Esophagus muscularis mucosa (tissue), 4 donors: ENCODE measurements around the gene SIGLEC1. TPM values are rescaled to one million over a fixed set of nuclear protein-coding genes. Genes with fewer than 3 reads are reported as not detected.

ENCODE experiments used
- DNase-seq: peaks from one replicate; pipeline ENCODE4 v3.0.0-alpha.2; 2017; ENCODE audit errors: extremely low spot score
- H3K27ac ChIP-seq, 4 donors: fragments of 200-600 bp; sonication (generic); replicated peaks in 1 of 4; 1 replicate in 3 of 4; 2 replicates in 1 of 4; pipeline ENCODE4 v1.5.1; 2016 to 2019; ENCODE audit warnings: mild to moderate bottlenecking in 1 of 4
- H3K27me3 ChIP-seq, 4 donors: fragments of 200-600 bp; sonication (generic); one replicate each; pipeline versions ENCODE4 v1.5.1 to v1.6.0; 2016 to 2019
- H3K36me3 ChIP-seq, 4 donors: fragments of 200-600 bp; sonication (generic); one replicate each; pipeline ENCODE4 v1.5.1; 2016 to 2019
- H3K4me1 ChIP-seq, 4 donors: fragments of 200-600 bp; sonication (generic); one replicate each; pipeline ENCODE4 v1.5.1; 2016 to 2019
- H3K4me3 ChIP-seq, 4 donors: fragments of 200-600 bp; sonication (generic); 1 replicate in 2 of 4; 2 replicates in 2 of 4; pipeline ENCODE4 v1.5.1; 2016 to 2019; ENCODE audit warnings: mild to moderate bottlenecking in 4 of 4, moderate library complexity in 1 of 4
- H3K9me3 ChIP-seq, 4 donors: fragments of 200-600 bp; sonication (generic); 1 replicate in 3 of 4; 2 replicates in 1 of 4; pipeline ENCODE4 v1.5.1; 2016 to 2019
- EP300 ChIP-seq: sonication (generic); formaldehyde crosslinking; IDR thresholded peaks from one replicate; pipeline ENCODE4 v1.6.1; 2017; ENCODE audit warnings: antibody characterized with exemption
- POLR2A ChIP-seq: fragments of 450-650 bp; IDR thresholded peaks from one replicate; pipeline ENCODE4 v1.6.1; 2017; ENCODE audit warnings: antibody characterized with exemption, moderate library complexity, mild to moderate bottlenecking, low read depth
- POLR2AphosphoS5 ChIP-seq, 2 donors: sonication (generic); formaldehyde crosslinking; IDR thresholded peaks; one replicate each; pipeline ENCODE4 v1.6.1; 2017; ENCODE audit warnings: antibody characterized with exemption in 2 of 2
- WGBS: methylation state at CpG from one replicate; pipeline ENCODE4 v1.1.5; 2018; 5-methylcytosine and 5-hydroxymethylcytosine counted together
- intact Hi-C: fragments of 100-400 bp; cut with DNase I; formaldehyde crosslinking; loops from one replicate; pipeline ENCODE4 v1.15.1; 2023
- total RNA-seq, 4 donors: library from RNA; depleted of rRNA; stranded (reverse); fragments of >200 nt; gene quantifications; one replicate each; pipeline versions ENCODE4 v1.1.0 to v1.2.1, GENCODE V29; 2016
- TF ChIP-seq, protein P1 (sequence below), 3 experiments: fragments of 200-600 bp in 2 of 3; fragments of 450-650 bp in 1 of 3; sonication (generic) in 2 of 3; IDR thresholded peaks; one replicate each; pipeline ENCODE4 v1.5.1; 2017 to 2019; ENCODE audit warnings: antibody characterized with exemption in 3 of 3, mild to moderate bottlenecking in 2 of 3, moderate library complexity in 1 of 3

The SIGLEC1 gene
- total RNA-seq, 4 donors from 2014 or later = 13.1 to 18.7 (median 13.8) TPM

GRCh38 chr20:3711484-3711941 is 887 bp downstream of the SIGLEC1 start:
- Histone ChIP-seq H3K27me3 (no peaks in the 10 kb centered on the region), H3K27ac (no peak overlapping the region), H3K4me1 (peaks cover 11 to 15% (median 13%) of the 10 kb centered on the region in 4 donors), H3K9me3 (no peaks in the 10 kb centered on the region), H3K4me3 (peak overlapping the region in 3 of 4 donors; percentile 19 to 41 (median 26)), H3K36me3 (no peaks in the 10 kb centered on the region)
- intact Hi-C loops = no loop called here
- TF ChIP-seq POLR2A = no peak
- TF ChIP-seq EP300 = no peak
- TF ChIP-seq POLR2AphosphoS5 (IDR thresholded peaks at IDR 0.05) = no peak
- TF ChIP-seq, protein P1, sequence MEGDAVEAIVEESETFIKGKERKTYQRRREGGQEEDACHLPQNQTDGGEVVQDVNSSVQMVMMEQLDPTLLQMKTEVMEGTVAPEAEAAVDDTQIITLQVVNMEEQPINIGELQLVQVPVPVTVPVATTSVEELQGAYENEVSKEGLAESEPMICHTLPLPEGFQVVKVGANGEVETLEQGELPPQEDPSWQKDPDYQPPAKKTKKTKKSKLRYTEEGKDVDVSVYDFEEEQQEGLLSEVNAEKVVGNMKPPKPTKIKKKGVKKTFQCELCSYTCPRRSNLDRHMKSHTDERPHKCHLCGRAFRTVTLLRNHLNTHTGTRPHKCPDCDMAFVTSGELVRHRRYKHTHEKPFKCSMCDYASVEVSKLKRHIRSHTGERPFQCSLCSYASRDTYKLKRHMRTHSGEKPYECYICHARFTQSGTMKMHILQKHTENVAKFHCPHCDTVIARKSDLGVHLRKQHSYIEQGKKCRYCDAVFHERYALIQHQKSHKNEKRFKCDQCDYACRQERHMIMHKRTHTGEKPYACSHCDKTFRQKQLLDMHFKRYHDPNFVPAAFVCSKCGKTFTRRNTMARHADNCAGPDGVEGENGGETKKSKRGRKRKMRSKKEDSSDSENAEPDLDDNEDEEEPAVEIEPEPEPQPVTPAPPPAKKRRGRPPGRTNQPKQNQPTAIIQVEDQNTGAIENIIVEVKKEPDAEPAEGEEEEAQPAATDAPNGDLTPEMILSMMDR (IDR thresholded peaks at IDR 0.05) = no peak
- 69% methylated on average over 4 of the region's 4 CpGs for WGBS
- DNase-seq = no peak

DNA sequence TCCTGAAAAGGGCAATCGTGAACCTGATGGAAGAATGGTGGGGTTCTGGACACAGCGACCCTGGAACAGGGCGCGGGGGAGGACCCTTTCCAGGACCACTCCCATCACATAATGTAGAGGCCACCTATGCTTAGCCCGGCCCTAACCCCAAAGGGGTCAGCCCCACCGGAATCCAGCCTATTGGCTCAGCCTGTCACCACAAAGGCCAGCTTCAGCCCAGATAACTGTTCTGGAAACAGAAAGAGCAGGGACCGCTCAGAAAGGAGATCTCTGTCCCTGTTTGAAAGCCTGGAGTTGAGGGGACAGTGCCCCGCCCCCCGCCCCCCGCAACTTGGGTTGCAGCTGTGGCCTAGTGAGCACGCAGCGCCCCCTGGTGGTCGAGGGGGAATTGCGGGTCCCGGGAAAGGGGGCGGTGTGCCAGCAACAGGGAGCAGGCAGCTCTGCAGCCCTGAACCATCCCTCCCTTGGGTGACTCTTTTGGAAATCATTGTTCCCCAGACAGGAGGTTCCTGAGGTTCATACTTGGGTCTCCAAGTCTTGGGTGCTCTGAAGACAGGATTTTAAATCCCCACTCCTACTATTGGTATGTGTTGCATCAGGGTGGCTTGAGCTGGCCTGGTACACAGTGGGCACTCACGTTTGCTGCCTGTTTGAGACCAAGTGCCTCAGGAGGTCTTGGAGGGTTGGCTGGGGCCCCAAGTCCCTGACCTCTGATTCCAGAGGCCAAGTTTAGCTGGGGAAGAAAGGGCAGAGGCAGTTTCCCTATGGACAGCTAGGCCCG is 1.5 kb downstream of the SIGLEC1 start:
- intact Hi-C loops = loop anchor here (1.0 kb wide), 1 partner anchor 35 kb away; no protein-coding TSS in a partner anchor
- H3K27me3 ChIP-seq = no peaks in the 10 kb centered on the region
- peak overlapping the region in 3 of 4 donors; percentile 19 to 41 (median 26) for H3K4me3 ChIP-seq
- H3K9me3 ChIP-seq = no peaks in the 10 kb centered on the region
- 36% methylated on average over 16 of the region's 18 CpGs for WGBS
- peak overlapping the region in 2 of 4 donors; percentile 1 to 18 for H3K27ac ChIP-seq
- H3K4me1 ChIP-seq = peaks cover 11 to 15% (median 13%) of the 10 kb centered on the region in 4 donors
- no peaks in the 10 kb centered on the region for H3K36me3 ChIP-seq
- TF ChIP-seq POLR2AphosphoS5 (IDR thresholded peaks at IDR 0.05) (peak; percentile 47 to 61), EP300 (no peak), POLR2A (no peak)
- TF ChIP-seq, protein P1 (IDR thresholded peaks at IDR 0.05) = peak in 2 of 3 experiments; percentile 97 to 99
- DNase-seq = peak; percentile 95

DNA sequence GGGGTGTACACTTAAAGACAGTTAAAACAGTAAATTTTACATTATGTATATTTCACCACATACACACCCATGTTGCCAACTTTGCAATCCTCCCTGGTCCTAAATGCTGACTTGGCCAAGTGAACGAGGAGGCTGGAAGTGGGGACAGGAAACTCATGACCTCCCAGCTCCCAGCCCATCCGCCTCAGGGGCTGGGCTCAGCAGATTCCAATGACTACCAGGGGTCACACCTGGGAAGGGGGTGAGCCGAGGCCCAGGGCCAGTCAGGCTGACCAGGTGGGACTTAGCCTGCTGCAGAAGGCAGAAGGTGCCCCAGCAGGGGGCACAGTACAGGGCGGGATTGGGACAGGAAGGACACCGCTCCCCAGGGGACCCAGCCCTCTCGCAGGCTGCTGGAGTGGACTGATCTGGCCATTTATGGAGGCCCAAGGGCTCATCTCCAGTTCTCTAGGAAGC is 2.4 kb downstream of the SIGLEC1 start:
- WGBS = no CpG with 5 or more reads among the region's 6 CpGs
- H3K4me1 ChIP-seq = peaks cover 11 to 15% (median 13%) of the 10 kb centered on the region in 4 donors
- H3K9me3 ChIP-seq = no peaks in the 10 kb centered on the region
- no peaks in the 10 kb centered on the region for H3K36me3 ChIP-seq
- peak overlapping the region in 2 of 4 donors; percentile 15 to 41 for H3K4me3 ChIP-seq
- intact Hi-C loops = loop anchor here (1.0 kb wide), 1 partner anchor 34 kb away; no protein-coding TSS in a partner anchor
- TF ChIP-seq, protein P1 (IDR thresholded peaks at IDR 0.05) = no peak
- no peak for TF ChIP-seq EP300
- TF ChIP-seq POLR2AphosphoS5 (IDR thresholded peaks at IDR 0.05) = no peak
- no peak for TF ChIP-seq POLR2A
- peak overlapping the region in 1 of 4 donors; percentile 18 for H3K27ac ChIP-seq
- no peaks in the 10 kb centered on the region for H3K27me3 ChIP-seq
- no peak for DNase-seq

DNA sequence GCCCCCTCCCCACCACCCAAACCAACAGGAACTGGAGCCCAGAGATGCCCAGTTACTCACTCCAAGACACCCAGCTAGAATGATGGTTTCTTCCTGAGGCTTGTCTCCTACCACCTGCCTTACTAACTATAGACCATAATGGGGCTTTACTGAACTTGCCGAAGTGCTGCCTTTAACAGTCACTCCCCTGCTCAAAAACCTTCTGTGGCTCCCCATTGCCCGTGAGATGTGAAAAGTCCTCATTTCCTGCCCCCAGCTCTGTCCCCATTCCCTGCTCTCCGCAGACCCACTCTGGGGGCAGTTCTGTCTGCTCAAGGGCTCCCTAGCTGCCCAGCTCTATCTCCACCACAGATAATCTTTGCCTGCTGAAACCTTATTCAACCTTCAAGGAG is 4.9 kb downstream of the SIGLEC1 start:
- Histone ChIP-seq H3K27me3 (no peaks in the 10 kb centered on the region), H3K27ac (no peak overlapping the region), H3K4me1 (peaks cover 11 to 15% (median 13%) of the 10 kb centered on the region in 4 donors), H3K4me3 (no peak overlapping the region), H3K36me3 (no peaks in the 10 kb centered on the region), H3K9me3 (no peaks in the 10 kb centered on the region)
- intact Hi-C loops = no loop called here
- TF ChIP-seq EP300 = no peak
- TF ChIP-seq, protein P1 (IDR thresholded peaks at IDR 0.05) = no peak
- DNase-seq = no peak
- WGBS = 88% methylated on average over 3 of the region's 3 CpGs
